PC-9 (cell line): ENCODE results near the gene ATP5MC2.
"Not testable (repeated sequence)": the region's sequence is repeated elsewhere in the genome, so short reads cannot be mapped to it uniquely, and the experiment has no call there.

ENCODE experiments used
- CTCF ChIP-seq: fragments of 200-600 bp; sonication (generic); conservative IDR thresholded peaks from 2 replicates; pipeline ENCODE4 v1.6.1; 2017; ENCODE audit warnings: mixed run types, antibody characterized with exemption, mild to moderate bottlenecking, moderate library complexity
- EZH2 ChIP-seq: fragments of 200-600 bp; sonication (generic); IDR thresholded peaks from 2 replicates; pipeline ENCODE4 v1.8.0; 2017; ENCODE audit warnings: antibody characterized with exemption, low read depth

DNA sequence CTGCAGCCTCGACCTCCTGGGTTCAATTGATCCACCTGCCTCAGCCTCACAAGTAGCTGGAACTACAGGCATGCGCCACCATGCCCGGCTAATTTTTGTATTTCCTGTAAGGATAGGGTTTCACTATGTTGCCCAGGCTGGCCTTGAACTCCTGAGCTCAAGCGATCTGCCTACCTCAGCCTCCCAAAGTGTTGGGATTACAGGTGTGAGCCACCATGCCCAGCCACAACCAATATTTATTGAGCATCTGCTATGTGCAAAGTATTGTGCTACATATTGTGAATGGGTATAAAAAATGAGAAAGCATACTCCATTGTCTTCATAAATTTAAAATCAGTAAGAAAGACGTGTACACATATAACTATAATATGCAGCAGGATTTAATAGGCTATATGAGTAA lies 4.2 kb upstream of the ATP5MC2 start:
- TF ChIP-seq CTCF, EZH2: not testable (repeated sequence)
